Measurements from ENCODE around the gene CNTN1.

GRCh38 chr12:41089438-41089837, 397.2 kb downstream of the CNTN1 start:
- TF ChIP-seq, protein P1, sequence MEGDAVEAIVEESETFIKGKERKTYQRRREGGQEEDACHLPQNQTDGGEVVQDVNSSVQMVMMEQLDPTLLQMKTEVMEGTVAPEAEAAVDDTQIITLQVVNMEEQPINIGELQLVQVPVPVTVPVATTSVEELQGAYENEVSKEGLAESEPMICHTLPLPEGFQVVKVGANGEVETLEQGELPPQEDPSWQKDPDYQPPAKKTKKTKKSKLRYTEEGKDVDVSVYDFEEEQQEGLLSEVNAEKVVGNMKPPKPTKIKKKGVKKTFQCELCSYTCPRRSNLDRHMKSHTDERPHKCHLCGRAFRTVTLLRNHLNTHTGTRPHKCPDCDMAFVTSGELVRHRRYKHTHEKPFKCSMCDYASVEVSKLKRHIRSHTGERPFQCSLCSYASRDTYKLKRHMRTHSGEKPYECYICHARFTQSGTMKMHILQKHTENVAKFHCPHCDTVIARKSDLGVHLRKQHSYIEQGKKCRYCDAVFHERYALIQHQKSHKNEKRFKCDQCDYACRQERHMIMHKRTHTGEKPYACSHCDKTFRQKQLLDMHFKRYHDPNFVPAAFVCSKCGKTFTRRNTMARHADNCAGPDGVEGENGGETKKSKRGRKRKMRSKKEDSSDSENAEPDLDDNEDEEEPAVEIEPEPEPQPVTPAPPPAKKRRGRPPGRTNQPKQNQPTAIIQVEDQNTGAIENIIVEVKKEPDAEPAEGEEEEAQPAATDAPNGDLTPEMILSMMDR (IDR thresholded peaks at IDR 0.05), result no peak
- no peak for TF ChIP-seq POLR2A (IDR thresholded peaks at IDR 0.05)
